H9 (cell line): ENCODE results near the gene AURKA. TPM values are rescaled to one million over a fixed set of nuclear protein-coding genes. Genes with fewer than 3 reads are reported as not detected.

ENCODE experiments used
- DNase-seq: peaks from one replicate; pipeline ENCODE4 v3.0.0-alpha.2; 2017
- H2AFZ ChIP-seq: one replicate; pipeline ENCODE4 v1.6.1; 2013; ENCODE audit warnings: mild to moderate bottlenecking, low read length, control low read depth, moderate library complexity
- H2AK5ac ChIP-seq: 2 replicates; pipeline ENCODE4 v1.6.1; 2013; ENCODE audit warnings: low read length, control low read depth, mixed read lengths; ENCODE audit not compliant: insufficient read length
- H2BK120ac ChIP-seq: one replicate; pipeline ENCODE4 v1.6.1; 2013; ENCODE audit warnings: low read depth, mild to moderate bottlenecking, low read length, control low read depth, inconsistent platforms; ENCODE audit not compliant: poor library complexity, severe bottlenecking
- H2BK12ac ChIP-seq: 2 replicates; pipeline ENCODE4 v1.6.1; 2013; ENCODE audit warnings: low read length, control low read depth, mixed read lengths, low read depth; ENCODE audit not compliant: insufficient read length
- H2BK15ac ChIP-seq: 2 replicates; pipeline ENCODE4 v1.6.1; 2013; ENCODE audit warnings: low read depth, low read length, control low read depth
- H2BK20ac ChIP-seq: one replicate; pipeline ENCODE4 v1.6.1; 2013; ENCODE audit warnings: low read depth, mild to moderate bottlenecking, low read length, control low read depth, inconsistent platforms; ENCODE audit not compliant: poor library complexity, severe bottlenecking
- H2BK5ac ChIP-seq: 2 replicates; pipeline ENCODE4 v1.6.1; 2013; ENCODE audit warnings: low read length, control low read depth, mixed read lengths; ENCODE audit not compliant: insufficient read length
- H3K14ac ChIP-seq: 2 replicates; pipeline ENCODE4 v1.6.1; 2013; ENCODE audit warnings: low read length, control low read depth; ENCODE audit not compliant: insufficient read depth
- H3K18ac ChIP-seq: 2 replicates; pipeline ENCODE4 v1.6.1; 2013; ENCODE audit warnings: low read depth, mild to moderate bottlenecking, mixed read lengths, low read length, control low read depth; ENCODE audit not compliant: insufficient read length
- H3K23ac ChIP-seq: 2 replicates; pipeline ENCODE4 v1.6.1; 2013; ENCODE audit warnings: low read length, control low read depth, mixed read lengths, low read depth; ENCODE audit not compliant: insufficient read length
- H3K23me2 ChIP-seq: 2 replicates; pipeline ENCODE4 v1.6.1; 2013; ENCODE audit warnings: low read depth, mild to moderate bottlenecking, mixed read lengths, low read length, control low read depth; ENCODE audit not compliant: insufficient read length, poor library complexity, severe bottlenecking
- H3K27ac ChIP-seq: 2 replicates; pipeline ENCODE4 v1.5.1; 2013; ENCODE audit warnings: low read length, control low read depth, mixed read lengths, low read depth; ENCODE audit not compliant: insufficient read length
- H3K27me3 ChIP-seq: 2 replicates; pipeline ENCODE4 v1.6.1; 2013; ENCODE audit warnings: low read length, control low read depth, inconsistent platforms; ENCODE audit not compliant: insufficient read depth
- H3K4ac ChIP-seq: 2 replicates; pipeline ENCODE4 v1.6.1; 2013; ENCODE audit warnings: low read depth, mild to moderate bottlenecking, control low read depth, inconsistent platforms, low read length, moderate library complexity
- H3K4me1 ChIP-seq: 2 replicates; pipeline ENCODE4 v1.6.1; 2013; ENCODE audit warnings: low read length, control low read depth, inconsistent platforms; ENCODE audit not compliant: insufficient read depth
- H3K4me2 ChIP-seq: 2 replicates; pipeline ENCODE4 v1.6.1; 2013; ENCODE audit warnings: low read length, control low read depth, mixed read lengths; ENCODE audit not compliant: insufficient read length, insufficient read depth
- H3K56ac ChIP-seq: 2 replicates; pipeline ENCODE4 v1.6.1; 2013; ENCODE audit warnings: low read depth, mild to moderate bottlenecking, mixed read lengths, low read length, control low read depth; ENCODE audit not compliant: insufficient read length
- H3K79me1 ChIP-seq: 2 replicates; pipeline ENCODE4 v1.6.1; 2013; ENCODE audit warnings: low read depth, mild to moderate bottlenecking, moderate library complexity, low read length, control low read depth, inconsistent platforms; ENCODE audit not compliant: insufficient read depth, poor library complexity, severe bottlenecking
- H3K79me2 ChIP-seq: 2 replicates; pipeline ENCODE4 v1.6.1; 2013; ENCODE audit warnings: low read length, control low read depth, inconsistent platforms; ENCODE audit not compliant: insufficient read depth
- H3K9ac ChIP-seq: 2 replicates; pipeline ENCODE4 v1.6.1; 2013; ENCODE audit warnings: low read length, control low read depth, mixed read lengths; ENCODE audit not compliant: insufficient read length; ENCODE audit errors: extremely low read depth
- H3K9me3 ChIP-seq: one replicate; pipeline ENCODE4 v1.6.1; 2013; ENCODE audit warnings: low read depth, low read length, inconsistent platforms; ENCODE audit not compliant: control insufficient read depth
- H3T11ph ChIP-seq: one replicate; pipeline ENCODE4 v1.6.1; 2013; ENCODE audit warnings: mild to moderate bottlenecking, low read length, control low read depth, inconsistent platforms
- H4K20me1 ChIP-seq: one replicate; pipeline ENCODE4 v1.6.1; 2013; ENCODE audit not compliant: control insufficient read depth, insufficient read length, insufficient read depth
- H4K5ac ChIP-seq: 2 replicates; pipeline ENCODE4 v1.6.1; 2013; ENCODE audit warnings: low read depth, mild to moderate bottlenecking, mixed read lengths, low read length, control low read depth; ENCODE audit not compliant: insufficient read length
- H4K8ac ChIP-seq: replicated peaks from 2 replicates; pipeline ENCODE4 v1.6.1; 2013; ENCODE audit warnings: low read length, control low read depth, mixed read lengths, low read depth; ENCODE audit not compliant: insufficient read length
- H4K91ac ChIP-seq: 2 replicates; pipeline ENCODE4 v1.6.1; 2013; ENCODE audit warnings: low read depth, mild to moderate bottlenecking, moderate library complexity, mixed read lengths, low read length, control low read depth; ENCODE audit not compliant: insufficient read length
- H3K27ac Mint-ChIP-seq, 3 experiments: 2 replicates in 2 of 3; 3 replicates in 1 of 3; pipeline ENCODE4 v1.8.0; 2020 to 2021; ENCODE audit warnings: mixed read lengths in 3 of 3, mild to moderate bottlenecking in 1 of 3, moderate library complexity in 1 of 3
- H3K27me3 Mint-ChIP-seq: 2 replicates; pipeline ENCODE4 v1.8.0; 2021; ENCODE audit warnings: low read depth, mild to moderate bottlenecking, moderate library complexity, mixed read lengths
- H3K36me3 Mint-ChIP-seq, 3 experiments: 2 replicates in 2 of 3; 3 replicates in 1 of 3; pipeline ENCODE4 v1.8.0; 2020 to 2021; ENCODE audit warnings: low read depth in 3 of 3, mixed read lengths in 3 of 3; ENCODE audit not compliant: insufficient read depth in 1 of 3
- H3K4me1 Mint-ChIP-seq, 2 experiments: 2 replicates each; pipeline ENCODE4 v1.8.0; 2020; ENCODE audit warnings: mixed read lengths in 2 of 2
- H3K4me3 Mint-ChIP-seq, 2 experiments: 2 replicates in 1 of 2; 3 replicates in 1 of 2; pipeline ENCODE4 v1.8.0; 2020 to 2021; ENCODE audit warnings: mild to moderate bottlenecking in 2 of 2, mixed read lengths in 2 of 2, moderate library complexity in 1 of 2
- H3K9me3 Mint-ChIP-seq, 2 experiments: 2 replicates in 1 of 2; 3 replicates in 1 of 2; pipeline ENCODE4 v1.8.0; 2020; ENCODE audit warnings: mild to moderate bottlenecking in 2 of 2, mixed read lengths in 2 of 2, moderate library complexity in 1 of 2
- CTCF ChIP-seq: fragments of 200-600 bp; sonication (generic); conservative IDR thresholded peaks from 3 replicates; pipeline ENCODE4 v1.8.0; 2021; ENCODE audit warnings: antibody characterized with exemption, mild to moderate bottlenecking
- WGBS: extraction: QIAGEN DNeasy Blood & Tissue Kit; methylation state at CpG from one replicate; pipeline ENCODE4 v1.1.7; 2013; ENCODE audit warnings: missing lambda C conversion rate, low lambda C conversion rate, mixed read lengths; ENCODE audit not compliant: insufficient read length; ENCODE audit errors: extremely low coverage; 5-methylcytosine and 5-hydroxymethylcytosine counted together
- total RNA-seq: library from RNA; stranded (reverse); gene quantifications from 2 replicates; pipeline ENCODE4 v1.2.1, GENCODE V29; 2021

Gene AURKA
- total RNA-seq, 1 experiment from 2014 or later: 86.8 TPM

- Histone ChIP-seq H3K56ac (no peak overlapping the region), H4K20me1 (no peaks in the 10 kb centered on the region), H3K23me2 (peaks cover 11% of the 10 kb centered on the region), H4K91ac (no peak overlapping the region), H4K8ac (no peak overlapping the region), H3K27ac (no peak overlapping the region), H2BK120ac (no peak overlapping the region), H2AK5ac (no peak overlapping the region), H2BK15ac (no peak overlapping the region), H3K4me2 (no peak overlapping the region), H2AFZ (no peak overlapping the region), H3K14ac (no peak overlapping the region), H2BK12ac (no peak overlapping the region), H3K18ac (no peak overlapping the region), H3K9me3 (no peaks in the 10 kb centered on the region), H2BK5ac (no peak overlapping the region), H3K4me1 (no peaks in the 10 kb centered on the region), H3K79me2 (no peaks in the 10 kb centered on the region), H3K79me1 (no peaks in the 10 kb centered on the region), H3K23ac (no peak overlapping the region), H3K27me3 (no peaks in the 10 kb centered on the region), H4K5ac (no peak overlapping the region), H3K9ac (no peak overlapping the region), H3K4ac (no peak overlapping the region), H3T11ph (no peak overlapping the region), H2BK20ac (no peak overlapping the region)
- Mint-ChIP-seq H3K9me3 (no peaks in the 10 kb centered on the region), H3K4me3 (no peak overlapping the region), H3K36me3 (peaks cover 0 to 21% (median 0%) of the 10 kb centered on the region in 3 experiments; a peak in 3 of 7 replicates), H3K4me1 (peaks cover 19% of the 10 kb centered on the region in 2 experiments), H3K27ac (no peak overlapping the region), H3K27me3 (no peaks in the 10 kb centered on the region; the same call in 1 of the 2 replicates)
- DNase-seq: no peak
- no peak for TF ChIP-seq CTCF
- WGBS: no CpG with 5 or more reads among the region's 6 CpGs
These were observed 28.5 kb downstream of the AURKA start for GRCh38 chr20:56363491-56363890.
